Nephron progenitor cell (in vitro differentiated cells): ENCODE data around the gene C20orf204.

ENCODE experiments used
- DNase-seq: peaks from one replicate; pipeline ENCODE4 v3.0.0; 2021
- H3K27ac Mint-ChIP-seq: 2 replicates; pipeline ENCODE4 v1.8.0; 2021; ENCODE audit warnings: mild to moderate bottlenecking, moderate library complexity, mixed read lengths
- H3K27me3 Mint-ChIP-seq: 2 replicates; pipeline ENCODE4 v1.8.0; 2021; ENCODE audit warnings: mild to moderate bottlenecking, low read depth, mixed read lengths; ENCODE audit not compliant: poor library complexity
- H3K36me3 Mint-ChIP-seq: 2 replicates; pipeline ENCODE4 v1.8.0; 2021; ENCODE audit warnings: low read depth, mixed read lengths
- H3K4me1 Mint-ChIP-seq: 2 replicates; pipeline ENCODE4 v1.8.0; 2021; ENCODE audit warnings: mixed read lengths
- H3K4me3 Mint-ChIP-seq: 2 replicates; pipeline ENCODE4 v1.8.0; 2021; ENCODE audit warnings: mild to moderate bottlenecking, moderate library complexity, mixed read lengths
- H3K9me3 Mint-ChIP-seq: 2 replicates; pipeline ENCODE4 v1.8.0; 2021; ENCODE audit warnings: mild to moderate bottlenecking, moderate library complexity, mixed read lengths
- TF ChIP-seq, protein P1 (sequence below): fragments of 200-600 bp; sonication (generic); IDR thresholded peaks from 2 replicates; pipeline ENCODE4 v1.5.0; 2021; ENCODE audit warnings: antibody characterized with exemption

C20orf204 gene

DNA sequence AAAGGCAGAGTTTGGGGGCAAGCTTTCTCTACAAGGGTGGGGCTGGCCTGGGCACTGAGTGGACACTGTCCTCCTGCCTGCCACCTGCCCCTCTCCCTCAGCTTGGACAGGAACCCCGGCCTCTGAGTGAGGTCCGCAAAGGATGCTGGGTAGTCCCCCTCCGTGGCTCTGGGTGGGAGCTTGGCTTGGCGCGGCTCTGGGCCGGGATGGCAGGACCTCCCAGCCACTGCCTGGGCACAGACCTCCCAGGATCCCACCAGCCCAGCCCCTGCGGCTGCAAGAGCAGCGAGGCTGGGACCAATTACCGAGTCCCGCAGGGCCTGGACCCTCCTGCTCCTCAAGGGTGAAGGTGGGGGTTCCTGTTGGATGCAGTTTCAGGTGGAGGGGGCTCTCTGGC is 16.3 kb downstream of the C20orf204 start:
- no peak for DNase-seq
- no peaks in the 10 kb centered on the region for H3K36me3 Mint-ChIP-seq
- H3K9me3 Mint-ChIP-seq: no peaks in the 10 kb centered on the region
- no peak overlapping the region for H3K27ac Mint-ChIP-seq
- peaks cover 40% of the 10 kb centered on the region for H3K27me3 Mint-ChIP-seq
- H3K4me1 Mint-ChIP-seq: peaks cover 35% of the 10 kb centered on the region
- no peak overlapping the region for H3K4me3 Mint-ChIP-seq
- TF ChIP-seq, protein P1, sequence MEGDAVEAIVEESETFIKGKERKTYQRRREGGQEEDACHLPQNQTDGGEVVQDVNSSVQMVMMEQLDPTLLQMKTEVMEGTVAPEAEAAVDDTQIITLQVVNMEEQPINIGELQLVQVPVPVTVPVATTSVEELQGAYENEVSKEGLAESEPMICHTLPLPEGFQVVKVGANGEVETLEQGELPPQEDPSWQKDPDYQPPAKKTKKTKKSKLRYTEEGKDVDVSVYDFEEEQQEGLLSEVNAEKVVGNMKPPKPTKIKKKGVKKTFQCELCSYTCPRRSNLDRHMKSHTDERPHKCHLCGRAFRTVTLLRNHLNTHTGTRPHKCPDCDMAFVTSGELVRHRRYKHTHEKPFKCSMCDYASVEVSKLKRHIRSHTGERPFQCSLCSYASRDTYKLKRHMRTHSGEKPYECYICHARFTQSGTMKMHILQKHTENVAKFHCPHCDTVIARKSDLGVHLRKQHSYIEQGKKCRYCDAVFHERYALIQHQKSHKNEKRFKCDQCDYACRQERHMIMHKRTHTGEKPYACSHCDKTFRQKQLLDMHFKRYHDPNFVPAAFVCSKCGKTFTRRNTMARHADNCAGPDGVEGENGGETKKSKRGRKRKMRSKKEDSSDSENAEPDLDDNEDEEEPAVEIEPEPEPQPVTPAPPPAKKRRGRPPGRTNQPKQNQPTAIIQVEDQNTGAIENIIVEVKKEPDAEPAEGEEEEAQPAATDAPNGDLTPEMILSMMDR: no peak

DNA sequence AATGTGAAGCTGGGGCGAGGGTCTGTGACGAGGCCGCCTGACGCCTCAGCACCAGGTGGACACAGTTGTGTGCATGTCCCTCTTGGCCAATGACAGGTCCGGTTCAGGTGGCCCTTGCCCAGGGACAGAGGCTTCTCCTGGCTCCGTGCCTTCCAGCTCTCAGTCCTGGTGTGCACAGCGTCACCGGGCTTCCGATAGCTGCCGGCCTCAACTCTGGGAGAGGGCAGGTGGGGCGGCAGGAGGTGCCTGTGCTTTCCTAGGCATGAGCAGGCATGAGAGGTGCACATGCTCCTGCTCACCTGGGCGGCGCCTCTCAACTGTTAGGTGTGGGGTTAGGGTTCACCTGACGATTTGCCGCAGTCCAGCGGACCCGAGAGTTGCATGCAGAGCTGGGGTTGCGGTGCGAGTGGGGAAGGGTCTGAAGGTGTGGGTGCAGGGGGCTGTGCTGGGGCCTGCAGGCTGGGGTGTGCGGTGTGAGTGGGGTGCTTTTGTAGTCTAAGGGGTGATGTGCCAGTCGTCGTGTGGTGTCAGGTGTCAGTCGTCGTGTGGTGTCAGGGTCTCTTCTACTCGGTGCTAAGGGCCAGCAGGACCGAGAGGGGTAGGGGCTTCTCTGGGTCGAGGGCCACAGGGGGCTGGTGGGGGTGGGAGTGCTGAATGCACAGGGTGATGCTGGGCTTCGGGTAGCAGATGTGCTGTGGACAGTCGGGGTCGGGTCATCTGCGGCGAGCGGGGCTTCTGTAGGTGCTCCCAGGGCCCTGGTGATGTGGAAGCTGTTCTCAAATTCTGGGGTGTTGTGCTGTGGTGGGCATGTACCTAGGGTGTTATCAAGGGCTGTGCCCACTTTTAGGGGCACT is 17.2 kb downstream of the C20orf204 start:
- Mint-ChIP-seq H3K4me1 (peaks cover 40% of the 10 kb centered on the region), H3K9me3 (no peaks in the 10 kb centered on the region), H3K27ac (no peak overlapping the region), H3K27me3 (peaks cover 31% of the 10 kb centered on the region), H3K4me3 (peak overlapping the region; percentile 25), H3K36me3 (no peaks in the 10 kb centered on the region)
- no peak for DNase-seq
- TF ChIP-seq, protein P1: no peak

DNA sequence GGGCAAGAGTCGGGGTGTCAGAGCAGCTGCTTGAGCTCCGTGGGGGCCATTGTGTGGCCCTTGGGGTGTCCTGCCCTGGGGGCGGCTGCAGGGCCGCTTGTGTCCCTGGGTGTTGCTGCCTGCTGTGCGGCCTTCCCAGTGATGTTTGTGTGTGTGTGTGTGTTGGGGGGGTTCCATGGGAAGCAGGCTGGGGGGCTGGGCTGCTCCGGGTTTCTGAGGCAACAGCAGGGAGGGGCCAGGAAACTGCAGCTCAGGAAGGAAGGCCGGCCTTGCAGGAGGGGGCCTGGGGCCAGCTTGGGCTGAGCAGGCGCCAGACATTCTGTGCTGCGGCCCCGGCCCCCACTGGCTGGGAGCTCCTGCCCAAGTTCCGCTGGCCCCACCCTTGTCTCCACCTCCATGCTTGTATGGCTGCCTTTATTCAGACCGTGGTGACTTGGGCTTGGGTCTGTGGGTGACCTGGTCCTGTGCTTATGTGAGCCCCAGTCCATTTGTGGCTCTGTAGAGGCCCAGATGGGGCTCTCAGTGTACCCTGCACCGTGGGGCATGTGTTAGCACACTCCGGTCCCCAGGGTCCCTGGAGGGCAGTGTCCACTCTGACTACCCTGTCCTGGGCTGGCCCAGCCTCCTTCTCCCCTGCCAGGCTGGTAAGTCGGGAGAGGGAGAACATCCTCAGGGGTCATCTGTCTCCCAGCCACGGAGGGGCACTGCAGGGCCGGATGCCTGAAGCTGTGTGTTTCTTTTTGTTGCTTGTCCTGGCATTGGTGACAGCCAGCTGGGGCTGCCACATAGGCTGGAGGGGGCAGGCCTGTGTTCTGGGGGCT is 18.1 kb downstream of the C20orf204 start:
- H3K36me3 Mint-ChIP-seq: no peaks in the 10 kb centered on the region
- TF ChIP-seq, protein P1: no peak
- no peak overlapping the region for H3K27ac Mint-ChIP-seq
- H3K9me3 Mint-ChIP-seq: no peaks in the 10 kb centered on the region
- peak; percentile 47 for DNase-seq
- H3K4me3 Mint-ChIP-seq: peak overlapping the region; percentile 25
- peaks cover 41% of the 10 kb centered on the region for H3K4me1 Mint-ChIP-seq
- peaks cover 27% of the 10 kb centered on the region for H3K27me3 Mint-ChIP-seq

DNA sequence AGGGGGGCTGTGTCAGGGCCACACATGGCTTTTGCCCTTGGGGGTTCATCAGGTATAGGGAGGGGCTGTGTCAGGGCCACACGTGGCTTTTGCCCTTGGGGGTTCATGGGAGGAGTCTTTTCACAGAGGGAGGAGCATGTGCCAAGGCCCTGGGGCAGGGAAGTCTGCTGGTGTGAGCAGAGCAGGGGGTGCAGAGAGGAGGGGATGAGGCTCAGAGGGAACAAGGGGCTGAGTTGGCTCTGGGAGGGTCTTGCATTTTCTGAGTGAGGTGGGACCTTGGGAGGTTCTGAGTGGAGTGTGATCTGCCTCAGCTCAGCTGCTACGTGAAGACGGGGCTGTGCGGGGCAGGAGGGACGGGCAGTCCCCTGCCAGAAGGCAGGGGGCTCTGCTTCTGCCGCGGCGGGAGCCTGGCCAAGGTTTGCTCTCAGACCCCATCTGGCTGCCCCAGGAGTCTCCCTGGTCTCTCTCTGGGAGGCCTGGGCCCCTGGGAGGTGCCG is 19.5 kb downstream of the C20orf204 start:
- no peak overlapping the region for H3K27ac Mint-ChIP-seq
- DNase-seq: no peak
- no peaks in the 10 kb centered on the region for H3K9me3 Mint-ChIP-seq
- no peak overlapping the region for H3K4me3 Mint-ChIP-seq
- no peaks in the 10 kb centered on the region for H3K36me3 Mint-ChIP-seq
- TF ChIP-seq, protein P1: no peak
- H3K27me3 Mint-ChIP-seq: peaks cover 30% of the 10 kb centered on the region
- H3K4me1 Mint-ChIP-seq: peaks cover 41% of the 10 kb centered on the region

DNA sequence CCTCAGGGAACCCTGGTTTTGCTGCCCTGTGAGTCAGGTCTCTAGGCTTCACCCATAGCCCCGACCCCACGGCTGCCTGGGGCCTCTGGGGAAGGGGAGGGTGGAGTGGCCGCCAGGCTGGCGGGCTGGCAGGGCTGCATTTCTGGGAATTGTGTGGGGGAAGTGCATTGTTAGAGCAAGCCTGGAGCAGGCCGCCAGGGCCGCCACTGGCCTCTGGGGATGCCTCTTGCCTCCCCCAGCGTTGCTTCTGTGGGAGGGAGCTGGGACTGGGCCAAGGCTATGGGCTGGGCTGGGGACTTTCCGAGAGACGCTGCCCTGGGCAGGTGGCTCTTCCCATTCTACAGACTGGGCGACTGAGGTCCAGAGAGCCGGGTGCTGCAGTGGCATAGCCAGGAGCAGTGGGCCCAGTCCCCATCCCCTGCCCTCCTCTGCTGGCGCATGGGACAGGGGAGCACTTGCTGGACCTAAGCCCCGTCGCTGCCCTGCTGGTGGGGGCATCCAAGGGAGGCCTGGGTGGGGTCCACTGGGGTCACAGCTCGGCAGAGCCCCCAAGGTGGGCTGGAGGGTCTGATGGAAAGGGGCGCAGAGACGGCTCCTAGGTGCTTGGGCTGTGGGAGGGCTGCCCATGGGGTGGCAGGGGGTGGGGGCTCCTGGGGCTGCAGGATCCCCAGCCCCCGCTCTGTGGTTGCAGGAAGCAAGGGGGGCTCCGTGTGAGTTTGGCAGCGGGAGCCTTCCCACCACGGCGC is 20.1 kb downstream of the C20orf204 start:
- no peak for DNase-seq
- Mint-ChIP-seq H3K36me3 (no peaks in the 10 kb centered on the region), H3K27ac (no peak overlapping the region), H3K27me3 (peaks cover 24% of the 10 kb centered on the region), H3K9me3 (no peaks in the 10 kb centered on the region), H3K4me1 (peaks cover 41% of the 10 kb centered on the region), H3K4me3 (no peak overlapping the region)
- TF ChIP-seq, protein P1: no peak
